Epithelial cell of esophagus (primary cell): ENCODE measurements around the gene POU6F2.

Source experiments
- DNase-seq: peaks from one replicate; pipeline ENCODE4 v3.0.0; 2010; ENCODE audit warnings: low read depth
- H3K4me3 ChIP-seq: 2 replicates; pipeline ENCODE4 v1.5.1; 2011; ENCODE audit warnings: mild to moderate bottlenecking, low read length, control low read depth
- CTCF ChIP-seq: IDR thresholded peaks from 2 replicates; pipeline ENCODE4 v1.5.1; 2011; ENCODE audit warnings: low read depth, mild to moderate bottlenecking, low read length, control low read depth, inconsistent platforms; ENCODE audit not compliant: insufficient read depth; ENCODE audit errors: missing control alignments

The POU6F2 gene

GRCh38 chr7:39269034-39269433 is 291.3 kb downstream of the POU6F2 start:
- no peak for TF ChIP-seq CTCF
- no peak overlapping the region for H3K4me3 ChIP-seq
- DNase-seq, result no peak

GRCh38 chr7:39270018-39270417 is 292.3 kb downstream of the POU6F2 start:
- TF ChIP-seq CTCF, result no peak
- no peak for DNase-seq
- H3K4me3 ChIP-seq, result no peak overlapping the region

- H3K4me3 ChIP-seq, result no peak overlapping the region
- peak; percentile 19 for DNase-seq
- no peak for TF ChIP-seq CTCF
Observed at GRCh38 chr7:39271402-39271801, 293.7 kb downstream of the POU6F2 start.

GRCh38 chr7:39272111-39272510 is 294.4 kb downstream of the POU6F2 start:
- DNase-seq, result no peak
- no peak for TF ChIP-seq CTCF

GRCh38 chr7:39272691-39273090 is 295.0 kb downstream of the POU6F2 start:
- TF ChIP-seq CTCF, result no peak
- H3K4me3 ChIP-seq, result no peak overlapping the region
- DNase-seq, result no peak

More at GRCh38 chr7:39272111-39272510, 294.4 kb downstream of the POU6F2 start:
- H3K4me3 ChIP-seq, result no peak overlapping the region

GRCh38 chr7:39280337-39280736 is 302.6 kb downstream of the POU6F2 start:
- no peak for DNase-seq
- TF ChIP-seq CTCF, result no peak
- no peak overlapping the region for H3K4me3 ChIP-seq

- H3K4me3 ChIP-seq, result no peak overlapping the region
- no peak for TF ChIP-seq CTCF
- no peak for DNase-seq
Observed at GRCh38 chr7:39285256-39285655, 307.5 kb downstream of the POU6F2 start.
